GM18499 (cell line): ENCODE data around the gene ISOC1.

Experiments
- ATAC-seq: cut with Tn5 transposase; IDR thresholded peaks from one replicate; pipeline ENCODE4 v1.9.1; 2021; ENCODE audit warnings: moderate number of reproducible peaks; ENCODE audit not compliant: insufficient read depth, unreplicated experiment

Gene ISOC1

GRCh38 chr5:129094087-129094923 is at the start of gene ISOC1:
Gene ISOC1 (plus strand): TSS chr5:129094749. CDS start chr5:129094767, 18 bp downstream.
- ATAC-seq, result peak; percentile 66

GRCh38 chr5:129046151-129046550 is 48.4 kb upstream of the ISOC1 start:
- no peak for ATAC-seq

- ATAC-seq, result no peak
Measured at GRCh38 chr5:129048509-129048908, 46.0 kb upstream of the ISOC1 start.

- ATAC-seq, result no peak
Measured at GRCh38 chr5:129049126-129049799, 45.3 kb upstream of the ISOC1 start.

- ATAC-seq, result no peak
Measured at GRCh38 chr5:129051283-129051682, 43.3 kb upstream of the ISOC1 start.

- ATAC-seq, result no peak
Measured at GRCh38 chr5:129053438-129053837, 41.1 kb upstream of the ISOC1 start.

- no peak for ATAC-seq
Measured at GRCh38 chr5:129057329-129057728, 37.2 kb upstream of the ISOC1 start.

- no peak for ATAC-seq
Measured at GRCh38 chr5:129061849-129062248, 32.7 kb upstream of the ISOC1 start.

- no peak for ATAC-seq
Measured at GRCh38 chr5:129063483-129064113, 31.0 kb upstream of the ISOC1 start.

GRCh38 chr5:129065721-129066120 is 28.8 kb upstream of the ISOC1 start:
- no peak for ATAC-seq

- no peak for ATAC-seq
Measured at GRCh38 chr5:129067745-129068144, 26.8 kb upstream of the ISOC1 start.

- peak; percentile 73 for ATAC-seq
Measured at GRCh38 chr5:129069292-129069691, 25.3 kb upstream of the ISOC1 start.

GRCh38 chr5:129073111-129073510 is 21.4 kb upstream of the ISOC1 start:
- ATAC-seq, result no peak

- ATAC-seq, result no peak
Measured at GRCh38 chr5:129074903-129075302, 19.6 kb upstream of the ISOC1 start.

GRCh38 chr5:129077433-129078075 is 17.0 kb upstream of the ISOC1 start:
- no peak for ATAC-seq

- no peak for ATAC-seq
Measured at GRCh38 chr5:129078247-129078646, 16.3 kb upstream of the ISOC1 start.

GRCh38 chr5:129078660-129079059 is 15.9 kb upstream of the ISOC1 start:
- ATAC-seq, result no peak

GRCh38 chr5:129079496-129079895 is 15.1 kb upstream of the ISOC1 start:
- ATAC-seq, result no peak

- no peak for ATAC-seq
Measured at GRCh38 chr5:129080766-129081165, 13.8 kb upstream of the ISOC1 start.

GRCh38 chr5:129082225-129083136 is 12.1 kb upstream of the ISOC1 start:
- ATAC-seq, result no peak
